Keratinocyte (primary cell): Measurements from ENCODE around the gene CDT1. TPM values are rescaled to one million over a fixed set of nuclear protein-coding genes. Genes with fewer than 3 reads are reported as not detected.

ENCODE experiments used
- DNase-seq: peaks from one replicate; pipeline ENCODE4 v3.0.0-alpha.2; 2011; ENCODE audit warnings: low read depth, missing footprints, low spot score
- FAIRE-seq: peaks from 2 replicates; lab custom pipeline; 2011; peaks lifted over from hg19 to GRCh38; lab: Jason Lieb, UNC
- H2AFZ ChIP-seq: 2 replicates; pipeline ENCODE4 v1.6.0; 2012; ENCODE audit warnings: low read length, control low read depth, inconsistent platforms; ENCODE audit not compliant: control insufficient read depth
- H3K27ac ChIP-seq: 2 replicates; pipeline ENCODE4 v1.5.1; 2011; ENCODE audit warnings: low read length; ENCODE audit not compliant: control insufficient read depth, insufficient read depth
- H3K27me3 ChIP-seq: 3 replicates; pipeline ENCODE4 v1.6.0; 2011; ENCODE audit warnings: low read length; ENCODE audit not compliant: control insufficient read depth, insufficient read depth; ENCODE audit errors: extremely low read depth
- H3K36me3 ChIP-seq, 2 experiments: 2 replicates in 1 of 2; 3 replicates in 1 of 2; pipeline ENCODE4 v1.5.1; 2011; ENCODE audit warnings: low read length in 2 of 2, mild to moderate bottlenecking in 1 of 2; ENCODE audit not compliant: control insufficient read depth in 2 of 2, insufficient read depth in 2 of 2; ENCODE audit errors: extremely low read depth in 1 of 2
- H3K4me1 ChIP-seq: 3 replicates; pipeline ENCODE4 v1.5.1; 2011; ENCODE audit warnings: low read length; ENCODE audit not compliant: control insufficient read depth, insufficient read depth; ENCODE audit errors: extremely low read depth
- H3K4me2 ChIP-seq: 3 replicates; pipeline ENCODE4 v1.6.0; 2011; ENCODE audit warnings: low read depth, low read length; ENCODE audit not compliant: control insufficient read depth, insufficient read depth; ENCODE audit errors: extremely low read depth
- H3K4me3 ChIP-seq, 3 experiments: fragments of 200-600 bp in 1 of 3; sonication (generic) in 1 of 3; 2 replicates in 2 of 3; 3 replicates in 1 of 3; pipeline ENCODE4 v1.5.1; 2011 to 2016; ENCODE audit warnings: low read length in 3 of 3, mild to moderate bottlenecking in 3 of 3, control low read depth in 2 of 3, inconsistent platforms in 1 of 3, low read depth in 1 of 3, mixed read lengths in 1 of 3, mixed run types in 1 of 3, moderate library complexity in 1 of 3; ENCODE audit not compliant: control insufficient read depth in 2 of 3, insufficient read depth in 2 of 3; ENCODE audit errors: extremely low read depth in 1 of 3
- H3K79me2 ChIP-seq: 2 replicates; pipeline ENCODE4 v1.6.0; 2012; ENCODE audit warnings: low read length; ENCODE audit not compliant: control insufficient read depth, insufficient read depth
- H3K9ac ChIP-seq: 3 replicates; pipeline ENCODE4 v1.6.0; 2011; ENCODE audit warnings: low read length; ENCODE audit not compliant: control insufficient read depth, insufficient read depth; ENCODE audit errors: extremely low read depth
- H3K9me1 ChIP-seq: 3 replicates; pipeline ENCODE4 v1.6.0; 2011; ENCODE audit warnings: low read length; ENCODE audit not compliant: control insufficient read depth, insufficient read depth; ENCODE audit errors: extremely low read depth
- H3K9me3 ChIP-seq: 2 replicates; pipeline ENCODE4 v1.5.1; 2012; ENCODE audit warnings: low read depth, low read length; ENCODE audit not compliant: control insufficient read depth
- H4K20me1 ChIP-seq: 3 replicates; pipeline ENCODE4 v1.6.0; 2011; ENCODE audit warnings: low read length; ENCODE audit not compliant: control insufficient read depth, insufficient read depth; ENCODE audit errors: extremely low read depth
- EZH2 ChIP-seq: IDR thresholded peaks from one replicate; pipeline ENCODE4 v1.6.1; 2012; ENCODE audit warnings: inconsistent platforms, mild to moderate bottlenecking, low read length, moderate library complexity
- dilution Hi-C: fragments of 300-500 bp; cut with MboI; formaldehyde crosslinking; loops from one replicate; pipeline ENCODE4 v1.7.0; 2020; ENCODE audit warnings: low sequenced_read_pairs; ENCODE audit not compliant: extremely low pct_ligation_motif_present
- polyA plus RNA-seq, 5 experiments: library from polyadenylated mRNA; depleted of rRNA in 3 of 5; stranded (reverse) in 3 of 5; stranded (forward) in 1 of 5; unstranded in 1 of 5; fragments of >200 nt; gene quantifications; 1 replicate in 1 of 5; 2 replicates in 3 of 5; 3 replicates in 1 of 5; pipeline versions ENCODE4 v1.2.1 to v1.2.3, GENCODE V29; 2011 to 2012; ENCODE audit warnings: missing spikeins in 2 of 5, low read depth in 1 of 5, low replicate concordance in 1 of 5
- TF ChIP-seq, protein P1 (sequence below), 3 experiments: IDR thresholded peaks in 1 of 3; conservative IDR thresholded peaks in 1 of 3; optimal IDR thresholded peaks in 1 of 3; 2 replicates in 2 of 3; 3 replicates in 1 of 3; pipeline versions ENCODE3 to v1.5.1; 2011; ENCODE audit warnings: low read length in 3 of 3, mild to moderate bottlenecking in 3 of 3, moderate library complexity in 2 of 3, control low read depth in 1 of 3, inconsistent platforms in 1 of 3; ENCODE audit not compliant: insufficient read depth in 2 of 3; ENCODE audit errors: extremely low read depth in 1 of 3

The CDT1 gene
- polyA plus RNA-seq, 1 donor (not counting 4 experiments of a cell fraction or from before 2014, with no cell fraction given) = 2.0 TPM

DNA sequence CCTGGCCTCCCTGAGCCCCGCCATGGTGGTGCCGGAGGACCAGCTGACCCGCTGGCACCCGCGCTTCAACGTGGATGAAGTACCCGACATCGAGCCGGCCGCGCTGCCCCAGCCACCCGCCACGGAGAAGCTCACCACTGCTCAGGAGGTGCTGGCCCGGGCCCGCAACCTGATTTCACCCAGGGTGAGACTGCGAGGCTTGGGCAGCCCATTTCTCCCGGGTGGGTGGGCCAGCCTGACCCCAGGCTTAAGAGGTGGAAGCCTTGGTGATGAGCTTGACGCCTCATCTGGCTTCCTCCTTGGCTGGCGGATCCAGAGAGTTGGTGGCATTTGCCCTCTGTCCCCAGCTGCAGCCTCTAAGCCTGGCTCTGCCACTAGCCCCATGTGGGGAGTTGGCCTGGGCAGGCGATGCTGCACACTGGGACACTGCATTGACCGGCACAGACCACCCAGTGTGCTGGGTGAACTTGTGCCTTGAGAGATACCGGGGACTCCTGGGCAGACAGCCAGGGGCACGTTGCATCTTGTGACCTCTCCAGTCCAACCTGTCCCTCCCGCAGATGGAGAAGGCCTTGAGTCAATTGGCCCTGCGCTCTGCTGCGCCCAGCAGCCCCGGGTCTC lies 3.0 kb downstream of the CDT1 start:
- Histone ChIP-seq H2AFZ (no peak overlapping the region), H3K27me3 (no peaks in the 10 kb centered on the region), H3K4me1 (peaks cover 27% of the 10 kb centered on the region), H3K27ac (no peak overlapping the region), H3K79me2 (peaks cover 30% of the 10 kb centered on the region), H3K36me3 (peaks cover 13 to 19% of the 10 kb centered on the region in 2 experiments), H3K9ac (no peak overlapping the region), H3K9me1 (peaks cover 4% of the 10 kb centered on the region), H3K4me3 (no peak overlapping the region), H4K20me1 (peaks cover 2% of the 10 kb centered on the region), H3K4me2 (no peak overlapping the region), H3K9me3 (no peaks in the 10 kb centered on the region)
- DNase-seq (no peak), FAIRE-seq (no peak)
- dilution Hi-C loops = no loop called here
- TF ChIP-seq, protein P1, sequence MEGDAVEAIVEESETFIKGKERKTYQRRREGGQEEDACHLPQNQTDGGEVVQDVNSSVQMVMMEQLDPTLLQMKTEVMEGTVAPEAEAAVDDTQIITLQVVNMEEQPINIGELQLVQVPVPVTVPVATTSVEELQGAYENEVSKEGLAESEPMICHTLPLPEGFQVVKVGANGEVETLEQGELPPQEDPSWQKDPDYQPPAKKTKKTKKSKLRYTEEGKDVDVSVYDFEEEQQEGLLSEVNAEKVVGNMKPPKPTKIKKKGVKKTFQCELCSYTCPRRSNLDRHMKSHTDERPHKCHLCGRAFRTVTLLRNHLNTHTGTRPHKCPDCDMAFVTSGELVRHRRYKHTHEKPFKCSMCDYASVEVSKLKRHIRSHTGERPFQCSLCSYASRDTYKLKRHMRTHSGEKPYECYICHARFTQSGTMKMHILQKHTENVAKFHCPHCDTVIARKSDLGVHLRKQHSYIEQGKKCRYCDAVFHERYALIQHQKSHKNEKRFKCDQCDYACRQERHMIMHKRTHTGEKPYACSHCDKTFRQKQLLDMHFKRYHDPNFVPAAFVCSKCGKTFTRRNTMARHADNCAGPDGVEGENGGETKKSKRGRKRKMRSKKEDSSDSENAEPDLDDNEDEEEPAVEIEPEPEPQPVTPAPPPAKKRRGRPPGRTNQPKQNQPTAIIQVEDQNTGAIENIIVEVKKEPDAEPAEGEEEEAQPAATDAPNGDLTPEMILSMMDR (optimal IDR thresholded peaks at IDR 0.05 in 1 of 3, IDR thresholded peaks at IDR 0.05 in 1 of 3, conservative IDR thresholded peaks at IDR 0.05 in 1 of 3; ENCODE audit: extremely low read depth in 1 of 3, insufficient read depth in 2 of 3, low read length in 3 of 3) = no peak
- TF ChIP-seq EZH2 = no peak

DNA sequence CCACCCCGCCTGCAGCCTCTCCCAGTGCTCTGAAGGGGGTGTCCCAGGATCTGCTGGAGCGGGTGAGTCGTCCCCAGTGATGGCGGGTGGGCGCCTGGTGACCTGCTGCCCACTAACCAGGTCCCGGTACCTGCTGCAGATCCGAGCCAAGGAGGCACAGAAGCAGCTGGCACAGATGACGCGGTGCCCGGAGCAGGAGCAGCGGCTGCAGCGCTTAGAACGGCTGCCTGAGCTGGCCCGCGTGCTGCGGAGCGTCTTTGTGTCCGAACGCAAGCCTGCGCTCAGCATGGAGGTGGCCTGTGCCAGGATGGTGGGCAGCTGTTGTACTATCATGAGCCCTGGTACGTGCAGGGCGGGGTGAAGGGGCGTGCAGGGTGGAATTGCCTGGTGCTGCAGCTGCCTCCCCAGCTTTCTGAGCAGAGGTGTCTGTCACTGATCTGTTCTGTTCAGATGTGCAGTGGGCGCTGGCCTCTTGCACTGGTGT lies 3.6 kb downstream of the CDT1 start:
- Histone ChIP-seq H3K4me3 (no peak overlapping the region), H3K9ac (no peak overlapping the region), H3K27me3 (no peaks in the 10 kb centered on the region), H3K79me2 (peaks cover 30% of the 10 kb centered on the region), H3K4me1 (peaks cover 29% of the 10 kb centered on the region), H4K20me1 (peaks cover 2% of the 10 kb centered on the region), H3K4me2 (no peak overlapping the region), H2AFZ (no peak overlapping the region), H3K27ac (no peak overlapping the region), H3K36me3 (peaks cover 13 to 19% of the 10 kb centered on the region in 2 experiments), H3K9me1 (peaks cover 4% of the 10 kb centered on the region), H3K9me3 (no peaks in the 10 kb centered on the region)
- no peak for TF ChIP-seq EZH2
- TF ChIP-seq, protein P1 (optimal IDR thresholded peaks at IDR 0.05 in 1 of 3, IDR thresholded peaks at IDR 0.05 in 1 of 3, conservative IDR thresholded peaks at IDR 0.05 in 1 of 3; ENCODE audit: extremely low read depth in 1 of 3, insufficient read depth in 2 of 3, low read length in 3 of 3) = no peak
- DNase-seq = no peak
- no peak for FAIRE-seq
- dilution Hi-C loops = no loop called here
